HCT116 (cell line): ENCODE measurements around the gene RERG. TPM values are rescaled to one million over a fixed set of nuclear protein-coding genes. Genes with fewer than 3 reads are reported as not detected.

Experiments used
- ATAC-seq: fragments of 200-7000 bp; cut with Tn5 transposase; 2 replicates; pipeline ENCODE4 v1.9.1; 2020; ENCODE audit warnings: mild to moderate bottlenecking, moderate library complexity
- BruUV-seq: library from RNA; stranded (reverse); fragments of 400-500 nt; replicated peaks from 2 replicates; lab custom pipeline; 2021; lab: Mats Ljungman, UMichigan
- CTCF ChIA-PET: fragments of 300-600 bp; sonication (Branson Sonifier 250); formaldehyde crosslinking; loops from one replicate; lab custom pipeline; 2021; ENCODE audit warnings: antibody characterized with exemption; lab: Charles Lee
- POLR2A ChIA-PET: fragments of 300-600, 350-600 bp; sonication (Branson Sonifier 250); formaldehyde crosslinking; loops from one replicate; lab custom pipeline; 2021; ENCODE audit warnings: antibody characterized with exemption; lab: Charles Lee
- RAD21 ChIA-PET, 2 experiments: fragments of 300-600 bp; sonication (Branson Sonifier 250); formaldehyde crosslinking; loops; one replicate each; lab custom pipeline; 2023; ENCODE audit warnings: low total read pairs in 2 of 2; ENCODE audit not compliant: uncharacterized antibody in 2 of 2, unreplicated experiment in 2 of 2, low non-redundant PET in 1 of 2; lab: Charles Lee
- DNase-seq: peaks from one replicate; pipeline ENCODE4 v3.0.0-alpha.2; 2010; ENCODE audit warnings: low read depth, low spot score
- H2AFZ ChIP-seq: fragments of 200-600 bp; shearing (Covaris generic), sonication (generic); 2 replicates; pipeline ENCODE4 v1.6.1; 2017; ENCODE audit warnings: low read depth, mixed run types, mixed read lengths, antibody characterized with exemption, low read length; ENCODE audit not compliant: poor library complexity, severe bottlenecking
- H3K27ac ChIP-seq: 2 replicates; pipeline ENCODE4 v1.5.1; 2012; ENCODE audit warnings: low read depth, low read length
- H3K27me3 ChIP-seq: fragments of 200-600 bp; sonication (generic); 2 replicates; pipeline ENCODE4 v1.6.1; 2016; ENCODE audit warnings: mixed run types, low read length, mixed read lengths; ENCODE audit not compliant: insufficient read depth
- H3K36me3 ChIP-seq, 2 experiments: fragments of 200-500 bp in 1 of 2; fragments of 200-600 bp in 1 of 2; sonication (Bioruptor generic) in 1 of 2; sonication (generic) in 1 of 2; 2 replicates each; pipeline versions ENCODE4 v1.5.1 to v1.6.1; 2014 to 2016; ENCODE audit warnings: low read length in 2 of 2, inconsistent platforms in 1 of 2, mixed read lengths in 1 of 2, mixed run types in 1 of 2; ENCODE audit not compliant: insufficient read depth in 2 of 2, control insufficient read depth in 1 of 2
- H3K4me1 ChIP-seq, 2 experiments: fragments of 200-600 bp in 1 of 2; sonication (generic) in 1 of 2; 2 replicates each; pipeline versions ENCODE4 v1.5.1 to v1.6.1; 2012 to 2017; ENCODE audit warnings: low read length in 2 of 2, inconsistent platforms in 1 of 2, mild to moderate bottlenecking in 1 of 2, mixed read lengths in 1 of 2, mixed run types in 1 of 2, moderate library complexity in 1 of 2; ENCODE audit not compliant: insufficient read depth in 2 of 2, control insufficient read depth in 1 of 2
- H3K4me2 ChIP-seq: fragments of 200-600 bp; sonication (generic); 2 replicates; pipeline ENCODE4 v1.6.1; 2017; ENCODE audit warnings: mixed run types, low read length, mixed read lengths
- H3K4me3 ChIP-seq, 2 experiments: fragments of 200-600 bp in 1 of 2; sonication (generic) in 1 of 2; replicated peaks in 1 of 2; 2 replicates each; pipeline ENCODE4 v1.5.1; 2011 to 2016; ENCODE audit warnings: low read length in 2 of 2, control low read depth in 1 of 2, low read depth in 1 of 2, mild to moderate bottlenecking in 1 of 2, mixed read lengths in 1 of 2, mixed run types in 1 of 2
- H3K79me2 ChIP-seq: fragments of 200-600 bp; sonication (generic); 2 replicates; pipeline ENCODE4 v1.6.1; 2017; ENCODE audit warnings: mild to moderate bottlenecking, mixed run types, low read length, moderate library complexity, mixed read lengths; ENCODE audit not compliant: insufficient read depth
- H3K9ac ChIP-seq: fragments of 200-600 bp; sonication (generic); 2 replicates; pipeline ENCODE4 v1.6.1; 2016; ENCODE audit warnings: low read length, mixed read lengths
- H3K9me2 ChIP-seq: fragments of 200-600 bp; sonication (generic), shearing (Covaris generic); 2 replicates; pipeline ENCODE4 v1.6.1; 2017; ENCODE audit warnings: mixed run types, mild to moderate bottlenecking, moderate library complexity; ENCODE audit not compliant: insufficient read depth
- H3K9me3 ChIP-seq, 2 experiments: fragments of 200-500 bp in 1 of 2; fragments of 200-600 bp in 1 of 2; sonication (Bioruptor generic) in 1 of 2; sonication (generic) in 1 of 2; 2 replicates each; pipeline ENCODE4 v1.6.1; 2014 to 2017; ENCODE audit warnings: low read length in 2 of 2, mixed read lengths in 2 of 2, inconsistent platforms in 1 of 2, low read depth in 1 of 2, mild to moderate bottlenecking in 1 of 2, mixed run types in 1 of 2, moderate library complexity in 1 of 2; ENCODE audit not compliant: control insufficient read depth in 1 of 2, insufficient read depth in 1 of 2
- H4K20me1 ChIP-seq: fragments of 200-600 bp; sonication (generic), shearing (Covaris generic); 2 replicates; pipeline ENCODE4 v1.6.1; 2017; ENCODE audit warnings: mixed run types, mild to moderate bottlenecking, moderate library complexity; ENCODE audit not compliant: insufficient read depth
- CBX3 ChIP-seq: IDR thresholded peaks from 2 replicates; pipeline ENCODE4 v1.6.1; 2012; ENCODE audit warnings: low read depth
- CEBPB ChIP-seq: IDR thresholded peaks from 2 replicates; pipeline ENCODE4 v1.6.1; 2012; ENCODE audit warnings: low read depth
- EGR1 ChIP-seq: IDR thresholded peaks from 2 replicates; pipeline ENCODE4 v1.6.1; 2012; ENCODE audit warnings: low read depth
- ELF1 ChIP-seq: IDR thresholded peaks from 2 replicates; pipeline ENCODE4 v1.6.1; 2012; ENCODE audit warnings: low read depth, borderline replicate concordance
- EZH2 ChIP-seq: fragments of 200-600 bp; sonication (generic); IDR thresholded peaks from 2 replicates; pipeline ENCODE4 v1.6.1; 2017; ENCODE audit warnings: antibody characterized with exemption, mixed run types
- EZH2phosphoT487 ChIP-seq: fragments of 200-600 bp; IDR thresholded peaks from 2 replicates; pipeline ENCODE4 v1.6.1; 2018; ENCODE audit warnings: antibody characterized with exemption, borderline replicate concordance
- JUND ChIP-seq: IDR thresholded peaks from 2 replicates; pipeline ENCODE4 v1.6.1; 2012
- MAX ChIP-seq: IDR thresholded peaks from 2 replicates; pipeline ENCODE4 v1.6.1; 2012
- POLR2A ChIP-seq: IDR thresholded peaks from 2 replicates; pipeline ENCODE4 v1.7.0; 2011; ENCODE audit warnings: borderline replicate concordance; ENCODE audit not compliant: insufficient read depth, insufficient read length; ENCODE audit errors: extremely low read depth
- SRF ChIP-seq: IDR thresholded peaks from 2 replicates; pipeline ENCODE4 v1.6.1; 2012; ENCODE audit warnings: low read depth
- TCF7L2 ChIP-seq: IDR thresholded peaks from 2 replicates; pipeline ENCODE4 v1.7.0; 2011; ENCODE audit warnings: borderline replicate concordance, inconsistent platforms; ENCODE audit not compliant: insufficient read depth, insufficient read length; ENCODE audit errors: extremely low read depth
- YY1 ChIP-seq: IDR thresholded peaks from 2 replicates; pipeline ENCODE4 v1.6.1; 2011; ENCODE audit warnings: low read length, low read depth, moderate library complexity, mild to moderate bottlenecking; ENCODE audit not compliant: insufficient replicate concordance; ENCODE audit errors: extremely low read depth
- ZNF274 ChIP-seq: fragments of 200-500 bp; sonication (Bioruptor generic); IDR thresholded peaks from 2 replicates; pipeline ENCODE4 v1.6.1; 2014; ENCODE audit warnings: mild to moderate bottlenecking, low read depth, low read length, inconsistent platforms
- intact Hi-C: fragments of 100-400 bp; cut with micrococcal nuclease; formaldehyde crosslinking; loops from 2 replicates; pipeline ENCODE4 v1.10.0; 2022
- total RNA-seq: library from RNA; stranded (reverse); gene quantifications from one replicate; pipeline ENCODE4 v1.2.1, GENCODE V29; 2021; ENCODE audit not compliant: unreplicated experiment

RERG gene
- total RNA-seq, 1 experiment from 2014 or later: not detected

DNA sequence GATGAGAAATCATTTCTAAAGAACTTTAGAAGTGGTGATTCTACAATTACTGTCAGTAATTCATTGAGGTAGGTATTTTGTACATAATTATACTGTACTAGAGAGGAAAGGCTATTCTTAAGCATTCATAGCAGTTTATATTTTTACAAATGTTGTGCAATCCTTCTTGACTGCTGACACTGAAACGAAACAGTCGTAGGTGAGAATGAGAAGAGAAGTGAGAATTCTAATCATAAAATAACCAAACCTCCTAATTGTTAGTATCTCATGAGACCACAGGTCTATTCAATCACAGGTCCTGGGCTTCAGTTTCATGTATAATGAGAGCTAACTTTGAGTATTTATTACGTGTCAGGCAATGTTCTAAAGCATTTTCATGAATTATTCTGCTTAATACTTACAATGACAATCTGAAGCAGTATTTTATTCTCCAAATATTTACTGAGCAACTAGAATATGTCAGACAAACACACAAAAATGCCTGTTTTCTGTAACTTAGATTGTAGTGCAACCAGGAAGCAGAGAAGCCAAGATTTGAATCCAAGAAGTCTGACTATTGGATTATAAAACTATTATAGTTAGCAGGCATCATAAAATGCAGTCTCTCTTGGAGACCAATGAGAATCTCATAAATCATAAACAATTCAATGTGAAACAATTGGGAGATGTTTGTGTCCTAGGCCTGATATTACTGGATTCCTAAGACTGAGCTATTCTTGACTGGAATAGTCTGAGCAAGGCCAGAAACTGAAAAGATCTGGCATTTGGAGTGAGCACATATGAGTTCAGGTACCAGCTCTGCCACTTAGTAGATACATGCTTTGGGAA lies 24.3 kb downstream of the RERG start:
- Histone ChIP-seq H3K27ac (no peak overlapping the region), H3K36me3 (no peaks in the 10 kb centered on the region), H3K79me2 (no peaks in the 10 kb centered on the region), H3K27me3 (peaks cover 17% of the 10 kb centered on the region; the same call in 1 of the 2 replicates), H3K4me1 (no peaks in the 10 kb centered on the region), H3K4me3 (no peak overlapping the region), H3K9me2 (no peaks in the 10 kb centered on the region), H2AFZ (no peak overlapping the region), H3K4me2 (no peak overlapping the region), H4K20me1 (no peaks in the 10 kb centered on the region), H3K9ac (no peak overlapping the region), H3K9me3 (no peaks in the 10 kb centered on the region)
- POLR2A ChIA-PET: interaction anchor here (1.3 kb wide), 1 partner anchor 9 kb away, joined by 4 read pairs; no protein-coding TSS in a partner anchor
- DNase-seq: no peak
- intact Hi-C loops: no loop called here
- BruUV-seq: no TSS peak
- RAD21 ChIA-PET: no interaction called here
- no peak for ATAC-seq
- TF ChIP-seq EGR1 (no peak), EZH2 (no peak), JUND (no peak), SRF (no peak), CBX3 (no peak), MAX (no peak), POLR2A (no peak), YY1 (no peak), EZH2phosphoT487 (no peak), ELF1 (no peak), CEBPB (no peak), ZNF274 (no peak), TCF7L2 (no peak)
- CTCF ChIA-PET: interaction anchor here (1.7 kb wide), 1 partner anchor 10 kb away, joined by 4 read pairs; no protein-coding TSS in a partner anchor
